Measurements from ENCODE around the gene RFLNA. TPM values are rescaled to one million over a fixed set of nuclear protein-coding genes. Genes with fewer than 3 reads are reported as not detected.

The RFLNA gene
- total RNA-seq, 4 donors from 2014 or later = 0.15 to 1.1 (median 0.23) TPM

DNA sequence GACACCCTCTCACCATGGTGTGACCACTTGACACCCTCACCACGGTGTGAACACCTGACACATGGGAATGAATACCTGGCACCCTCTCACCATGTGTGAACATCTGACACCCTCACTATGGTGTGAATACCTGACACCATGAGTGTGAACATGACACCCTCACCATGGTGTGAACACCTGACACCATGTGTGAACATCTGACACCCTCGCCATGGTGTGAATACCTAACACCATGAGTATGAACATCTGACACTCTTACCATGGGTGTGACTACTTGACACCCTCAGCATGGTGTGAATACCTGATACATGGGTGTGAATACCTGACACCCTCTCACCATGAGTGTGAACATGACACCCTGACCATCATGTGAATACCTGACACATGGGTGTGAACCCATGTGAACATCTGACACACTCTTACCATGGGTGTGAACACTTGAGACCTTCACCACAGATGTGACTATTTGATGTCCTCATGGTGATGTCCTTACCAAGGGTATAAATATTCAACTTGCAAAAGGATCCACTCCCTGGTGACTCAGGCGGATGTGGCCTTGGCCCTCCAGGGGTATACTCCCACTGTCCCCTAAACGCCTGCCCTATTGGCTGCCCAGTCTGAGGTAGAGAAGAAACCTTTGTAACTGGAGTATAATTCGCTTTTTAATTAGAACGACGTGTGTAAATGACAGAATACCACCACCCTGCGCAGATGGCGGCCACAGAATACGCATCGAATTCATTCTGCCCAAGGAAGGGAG, 29.1 kb downstream of the RFLNA start:
- peak overlapping the region in 2 of 4 donors; percentile 25 to 54 for H3K27ac ChIP-seq
- DNase-seq (no peak), ATAC-seq (no peak)
- H3K36me3 ChIP-seq = peaks cover 0 to 37% of the 10 kb centered on the region in 2 donors
- TF ChIP-seq POLR2A (IDR thresholded peaks at IDR 0.05) = no peak
- TF ChIP-seq, protein P1, sequence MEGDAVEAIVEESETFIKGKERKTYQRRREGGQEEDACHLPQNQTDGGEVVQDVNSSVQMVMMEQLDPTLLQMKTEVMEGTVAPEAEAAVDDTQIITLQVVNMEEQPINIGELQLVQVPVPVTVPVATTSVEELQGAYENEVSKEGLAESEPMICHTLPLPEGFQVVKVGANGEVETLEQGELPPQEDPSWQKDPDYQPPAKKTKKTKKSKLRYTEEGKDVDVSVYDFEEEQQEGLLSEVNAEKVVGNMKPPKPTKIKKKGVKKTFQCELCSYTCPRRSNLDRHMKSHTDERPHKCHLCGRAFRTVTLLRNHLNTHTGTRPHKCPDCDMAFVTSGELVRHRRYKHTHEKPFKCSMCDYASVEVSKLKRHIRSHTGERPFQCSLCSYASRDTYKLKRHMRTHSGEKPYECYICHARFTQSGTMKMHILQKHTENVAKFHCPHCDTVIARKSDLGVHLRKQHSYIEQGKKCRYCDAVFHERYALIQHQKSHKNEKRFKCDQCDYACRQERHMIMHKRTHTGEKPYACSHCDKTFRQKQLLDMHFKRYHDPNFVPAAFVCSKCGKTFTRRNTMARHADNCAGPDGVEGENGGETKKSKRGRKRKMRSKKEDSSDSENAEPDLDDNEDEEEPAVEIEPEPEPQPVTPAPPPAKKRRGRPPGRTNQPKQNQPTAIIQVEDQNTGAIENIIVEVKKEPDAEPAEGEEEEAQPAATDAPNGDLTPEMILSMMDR (IDR thresholded peaks at IDR 0.05 in 4 of 5, conservative IDR thresholded peaks at IDR 0.05 in 1 of 5) = no peak
- H3K4me1 ChIP-seq = peaks cover 20 to 24% of the 10 kb centered on the region in 2 donors
- in situ Hi-C loops (cut with MboI; ENCODE audit: low sequenced_read_pairs in 4 of 4) = no loop called here
- peaks cover 0 to 5% (median 3%) of the 10 kb centered on the region in 3 donors for H3K9me3 ChIP-seq
- H3K27me3 ChIP-seq = no peaks in the 10 kb centered on the region
- no peak overlapping the region for H3K4me3 ChIP-seq
- intact Hi-C loops (cut with DNase I; ENCODE audit: low total_unique reads) = no loop called here

DNA sequence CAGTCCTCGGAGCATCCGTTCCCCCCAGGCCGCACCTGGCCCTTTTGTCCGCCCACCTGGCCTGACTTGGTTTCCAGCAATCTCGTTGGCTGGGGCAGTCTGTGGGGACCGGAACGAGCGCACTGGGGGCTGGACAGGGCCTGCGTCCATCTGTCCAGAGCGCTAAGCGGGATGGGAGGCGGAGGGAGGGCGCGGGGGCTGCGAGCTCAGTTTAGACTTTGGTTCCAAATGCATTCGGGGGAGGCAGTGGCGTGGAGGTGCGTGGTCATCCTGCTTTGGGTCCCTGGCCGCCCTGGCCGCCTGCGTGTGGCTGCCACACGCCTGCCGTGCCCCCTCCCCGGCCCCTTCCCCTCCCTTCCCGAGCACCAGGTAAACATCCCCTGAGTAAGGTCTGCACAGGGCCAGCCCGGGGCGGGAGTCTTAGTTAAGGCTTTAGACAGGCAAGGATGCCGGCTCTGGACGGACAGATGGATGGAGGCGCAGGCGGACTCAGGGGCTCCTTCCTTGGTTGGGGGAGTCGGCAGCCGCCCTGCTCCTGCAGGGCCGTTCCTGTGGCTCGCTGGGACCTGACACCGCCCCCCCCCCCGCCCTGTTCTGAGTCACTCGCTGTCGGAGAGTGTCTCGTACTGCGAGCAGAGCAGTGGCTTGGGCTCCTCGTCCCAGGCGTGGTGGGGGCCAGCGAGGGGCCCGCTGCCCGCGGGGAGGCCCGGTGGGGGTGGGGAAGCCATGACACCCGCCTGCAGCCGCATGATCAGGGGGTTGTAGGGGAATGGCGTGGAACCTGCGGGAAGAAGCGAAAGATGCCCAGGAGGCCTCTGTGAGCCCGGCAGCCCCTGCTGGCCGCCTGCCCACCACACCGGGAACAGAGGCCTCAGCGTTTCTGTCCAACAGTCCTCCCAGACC, 30.2 kb downstream of the RFLNA start:
- peaks cover 0 to 44% of the 10 kb centered on the region in 2 donors for H3K36me3 ChIP-seq
- in situ Hi-C loops (cut with MboI; ENCODE audit: low sequenced_read_pairs in 4 of 4) = no loop called here

DNA sequence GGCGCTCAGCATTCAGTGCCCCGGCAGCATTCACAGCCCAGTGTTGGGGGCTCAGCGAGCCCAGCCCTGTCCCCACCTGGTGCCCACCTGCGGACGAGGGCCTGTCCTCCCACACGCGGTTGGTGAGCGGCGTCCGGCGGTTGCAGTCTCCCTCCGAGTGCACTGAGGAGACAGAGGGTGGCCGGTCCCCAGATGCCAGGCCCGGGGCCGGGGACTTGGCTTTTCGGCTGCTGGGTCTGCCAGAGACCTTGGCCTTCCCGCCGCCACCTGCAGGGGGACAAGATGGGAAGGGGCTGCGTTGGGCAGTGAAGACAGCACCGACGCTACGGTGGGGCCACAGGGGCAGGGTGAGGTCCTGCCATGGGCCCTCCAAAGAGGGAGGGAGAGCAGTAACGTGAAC, 31.2 kb downstream of the RFLNA start:
- peak overlapping the region; percentile 83 to 91 (median 88) for H3K27ac ChIP-seq
- peaks cover 0 to 54% of the 10 kb centered on the region in 2 donors for H3K36me3 ChIP-seq
- intact Hi-C loops (cut with DNase I; ENCODE audit: low total_unique reads) = loop anchor here (5.0 kb wide), 1 partner anchor 446 kb away; no protein-coding TSS in a partner anchor

More for the DNA sequence above, 30.2 kb downstream of the RFLNA start:
- Histone ChIP-seq H3K27me3 (no peaks in the 10 kb centered on the region), H3K9me3 (peaks cover 0 to 5% (median 3%) of the 10 kb centered on the region in 3 donors), H3K4me1 (peaks cover 22 to 26% of the 10 kb centered on the region in 2 donors), H3K27ac (peak overlapping the region; percentile 83 to 91 (median 88)), H3K4me3 (no peak overlapping the region)
- intact Hi-C loops (cut with DNase I; ENCODE audit: low total_unique reads) = loop anchor here (5.0 kb wide), 1 partner anchor 447 kb away; no protein-coding TSS in a partner anchor
- TF ChIP-seq, protein P1 (IDR thresholded peaks at IDR 0.05 in 4 of 5, conservative IDR thresholded peaks at IDR 0.05 in 1 of 5) = no peak
- TF ChIP-seq POLR2A (IDR thresholded peaks at IDR 0.05) = no peak
- no peak for DNase-seq
- ATAC-seq = no peak

DNA sequence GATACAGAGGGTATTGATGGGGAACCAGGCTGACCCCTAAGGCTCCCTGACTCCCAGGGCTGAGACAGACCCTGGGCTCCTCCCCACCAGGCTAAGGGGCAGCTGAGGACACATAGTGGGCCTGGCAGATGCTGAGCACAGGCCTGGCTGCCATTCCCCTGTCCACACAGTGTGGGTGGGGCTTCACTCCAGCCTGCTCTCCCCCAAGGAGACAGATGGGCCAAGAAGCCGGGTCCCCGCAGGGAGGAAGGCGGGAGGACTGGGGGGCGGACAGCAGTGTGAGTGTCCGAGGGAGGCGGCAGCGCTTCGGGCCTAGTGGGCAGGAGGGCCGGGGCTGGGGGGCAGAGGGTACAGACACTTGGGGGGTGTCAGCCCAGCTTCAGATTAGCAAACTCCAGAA, 32.0 kb downstream of the RFLNA start:
- H3K4me3 ChIP-seq = no peak overlapping the region
- DNase-seq (peak in 1 of 2 donors; percentile 36), ATAC-seq (no peak)
- peaks cover 0 to 61% of the 10 kb centered on the region in 2 donors for H3K36me3 ChIP-seq
- peaks cover 0 to 5% (median 3%) of the 10 kb centered on the region in 3 donors for H3K9me3 ChIP-seq
- H3K27me3 ChIP-seq = no peaks in the 10 kb centered on the region
- in situ Hi-C loops (cut with MboI; ENCODE audit: low sequenced_read_pairs in 4 of 4) (no loop called here), intact Hi-C loops (cut with DNase I; ENCODE audit: low total_unique reads) (loop anchor here (5.0 kb wide), 1 partner anchor 445 kb away; no protein-coding TSS in a partner anchor)
- peaks cover 22 to 26% of the 10 kb centered on the region in 2 donors for H3K4me1 ChIP-seq
- TF ChIP-seq, protein P1 (IDR thresholded peaks at IDR 0.05 in 4 of 5, conservative IDR thresholded peaks at IDR 0.05 in 1 of 5) = no peak
- TF ChIP-seq POLR2A (IDR thresholded peaks at IDR 0.05) = no peak
- H3K27ac ChIP-seq = peak overlapping the region; percentile 83 to 91 (median 88)

More for the DNA sequence above, 31.2 kb downstream of the RFLNA start:
- TF ChIP-seq POLR2A (IDR thresholded peaks at IDR 0.05) = no peak
- TF ChIP-seq, protein P1 (IDR thresholded peaks at IDR 0.05 in 4 of 5, conservative IDR thresholded peaks at IDR 0.05 in 1 of 5) = no peak
- ATAC-seq (no peak), DNase-seq (no peak)
- in situ Hi-C loops (cut with MboI; ENCODE audit: low sequenced_read_pairs in 4 of 4) = no loop called here
- Histone ChIP-seq H3K4me1 (peaks cover 22 to 26% of the 10 kb centered on the region in 2 donors), H3K27me3 (no peaks in the 10 kb centered on the region), H3K9me3 (peaks cover 0 to 5% (median 3%) of the 10 kb centered on the region in 3 donors), H3K4me3 (no peak overlapping the region)
